GM12878 (cell line): ENCODE results near the gene SLC22A23. TPM values are rescaled to one million over a fixed set of nuclear protein-coding genes. Genes with fewer than 3 reads are reported as not detected.

ENCODE experiments used
- ATAC-seq: fragments of 200-7000 bp; cut with Tn5 transposase; 3 replicates; pipeline ENCODE4 v1.9.1; 2020; ENCODE audit warnings: mild to moderate bottlenecking, moderate library complexity
- BruUV-seq: library from RNA; stranded (reverse); fragments of 400-500 nt; replicated peaks from 2 replicates; lab custom pipeline; 2021; lab: Mats Ljungman, UMichigan
- CTCF ChIA-PET: fragments of 300-600 bp; sonication (Branson Sonifier 250); formaldehyde crosslinking; extraction: SDS; loops from one replicate; lab custom pipeline; 2021; ENCODE audit warnings: inconsistent platforms; lab: Yijun Ruan, JAX
- POLR2A ChIA-PET: fragments of 350-600 bp; formaldehyde crosslinking; extraction: SDS; loops from one replicate; lab custom pipeline; 2021; ENCODE audit warnings: inconsistent platforms; lab: Charles Lee
- RAD21 ChIA-PET: fragments of 300-600 bp; sonication (Branson Sonifier 250); formaldehyde crosslinking; loops from one replicate; lab custom pipeline; 2023; ENCODE audit warnings: antibody characterized with exemption; ENCODE audit not compliant: unreplicated experiment; lab: Charles Lee
- SMC1A ChIA-PET: fragments of 300-600 bp; sonication (Branson Sonifier 250); formaldehyde crosslinking; loops from one replicate; lab custom pipeline; 2023; ENCODE audit not compliant: unreplicated experiment, uncharacterized antibody; lab: Charles Lee
- DNase-seq: peaks from one replicate; pipeline ENCODE4 v3.0.0-alpha.2; 2011; ENCODE audit warnings: low read depth, low spot score
- FAIRE-seq: peaks from 3 replicates; lab custom pipeline; 2011; peaks lifted over from hg19 to GRCh38; lab: Jason Lieb, UNC
- H2AFZ ChIP-seq: 2 replicates; pipeline ENCODE4 v1.6.0; 2011; ENCODE audit warnings: low read depth, low read length, control low read depth; ENCODE audit not compliant: control insufficient read depth
- H3K27ac ChIP-seq: 2 replicates; pipeline ENCODE4 v1.5.1; 2011; ENCODE audit warnings: control low read depth; ENCODE audit not compliant: control insufficient read depth, insufficient read depth
- H3K27me3 ChIP-seq, 2 experiments: replicated peaks in 1 of 2; 2 replicates each; pipeline versions ENCODE4 v1.6.0 to v1.6.1; 2011; ENCODE audit warnings: low read length in 1 of 2; ENCODE audit not compliant: control insufficient read depth in 2 of 2, insufficient read depth in 2 of 2
- H3K36me3 ChIP-seq, 2 experiments: 2 replicates each; pipeline ENCODE4 v1.5.1; 2011; ENCODE audit warnings: low read length in 1 of 2; ENCODE audit not compliant: control insufficient read depth in 2 of 2, insufficient read depth in 2 of 2
- H3K4me1 ChIP-seq: 2 replicates; pipeline ENCODE4 v1.6.1; 2011; ENCODE audit warnings: mild to moderate bottlenecking, low read length, moderate library complexity, mixed read lengths; ENCODE audit not compliant: control insufficient read depth, insufficient read depth
- H3K4me2 ChIP-seq: 2 replicates; pipeline ENCODE4 v1.6.0; 2011; ENCODE audit warnings: control low read depth; ENCODE audit not compliant: control insufficient read depth, insufficient read depth
- H3K4me3 ChIP-seq: fragments of 200-600 bp; sonication (generic); 2 replicates; pipeline ENCODE4 v1.5.1; 2016
- H3K79me2 ChIP-seq: 2 replicates; pipeline ENCODE4 v1.6.0; 2011; ENCODE audit warnings: low read length; ENCODE audit not compliant: control insufficient read depth, insufficient read depth
- H3K9ac ChIP-seq: 2 replicates; pipeline ENCODE4 v1.8.0; 2011; ENCODE audit warnings: low read length, control low read depth, mixed read lengths; ENCODE audit not compliant: control insufficient read depth, insufficient read depth
- H3K9me3 ChIP-seq: replicated peaks from 3 replicates; pipeline ENCODE4 v1.5.1; 2011; ENCODE audit warnings: mild to moderate bottlenecking, low read length; ENCODE audit not compliant: control insufficient read depth, insufficient read depth
- H4K20me1 ChIP-seq: 2 replicates; pipeline ENCODE4 v1.6.0; 2011; ENCODE audit not compliant: control insufficient read depth, insufficient read depth
- BCL11A ChIP-seq: IDR thresholded peaks from 2 replicates; pipeline ENCODE4 v1.6.1; 2011; ENCODE audit warnings: low read depth, low read length
- BMI1 ChIP-seq: fragments of 450-650 bp; IDR thresholded peaks from 2 replicates; pipeline ENCODE4 v1.6.1; 2016; ENCODE audit warnings: mild to moderate bottlenecking, moderate library complexity, borderline replicate concordance
- EZH2 ChIP-seq: IDR thresholded peaks from 2 replicates; pipeline ENCODE4 v1.6.1; 2012; ENCODE audit warnings: low read depth, mild to moderate bottlenecking, control low read depth, inconsistent platforms, low read length, borderline replicate concordance; ENCODE audit not compliant: control insufficient read depth
- HDAC6 ChIP-seq: fragments of 200-600 bp; sonication (generic); IDR thresholded peaks from one replicate; pipeline ENCODE4 v1.8.0; 2017; ENCODE audit warnings: antibody characterized with exemption; ENCODE audit not compliant: unreplicated experiment
- KDM1A ChIP-seq: fragments of 200-600 bp; sonication (generic); IDR thresholded peaks from 2 replicates; pipeline ENCODE4 v1.6.1; 2016; ENCODE audit warnings: borderline replicate concordance
- MEF2A ChIP-seq: IDR thresholded peaks from 2 replicates; pipeline ENCODE4 v1.6.1; 2011; ENCODE audit warnings: low read depth, mild to moderate bottlenecking, low read length, moderate library complexity; ENCODE audit not compliant: insufficient read depth
- MTA3 ChIP-seq: IDR thresholded peaks from 2 replicates; pipeline ENCODE4 v1.6.1; 2012; ENCODE audit warnings: low read length, inconsistent platforms, borderline replicate concordance
- NBN ChIP-seq: fragments of 450-650 bp; IDR thresholded peaks from 2 replicates; pipeline ENCODE4 v1.6.1; 2016
- PML ChIP-seq: IDR thresholded peaks from 2 replicates; pipeline ENCODE4 v1.6.1; 2012; ENCODE audit warnings: low read length, inconsistent platforms
- POLR2A ChIP-seq: IDR thresholded peaks from 2 replicates; pipeline ENCODE4 v1.6.1; 2011; ENCODE audit warnings: low read depth, mild to moderate bottlenecking, low read length
- POU2F2 ChIP-seq: IDR thresholded peaks from 3 replicates; pipeline ENCODE4 v1.6.1; 2011; ENCODE audit warnings: low read depth, mild to moderate bottlenecking, low read length, borderline replicate concordance
- PRDM15 ChIP-seq: fragments of 450-650 bp; formaldehyde crosslinking; IDR thresholded peaks from 2 replicates; pipeline ENCODE4 v1.4.0; 2020; ENCODE audit warnings: mild to moderate bottlenecking, moderate library complexity
- RELA ChIP-seq: fragments of 450-650 bp; IDR thresholded peaks from 2 replicates; pipeline ENCODE4 v1.8.0; 2014; ENCODE audit warnings: borderline replicate concordance; ENCODE audit not compliant: partially characterized antibody
- SREBF2 ChIP-seq: IDR thresholded peaks from 2 replicates; pipeline ENCODE4 v1.6.1; 2012; ENCODE audit warnings: mild to moderate bottlenecking, low read length
- STAT1 ChIP-seq: fragments of 450-650 bp; conservative IDR thresholded peaks from 2 replicates; pipeline ENCODE4 v1.6.1; 2014; ENCODE audit warnings: antibody characterized with exemption, mild to moderate bottlenecking
- SUZ12 ChIP-seq: fragments of 200-600 bp; sonication (generic); IDR thresholded peaks from one replicate; pipeline ENCODE4 v1.6.1; 2018; ENCODE audit warnings: antibody characterized with exemption, mild to moderate bottlenecking; ENCODE audit not compliant: unreplicated experiment
- TBL1XR1 ChIP-seq: IDR thresholded peaks from 2 replicates; pipeline ENCODE4 v1.6.1; 2012; ENCODE audit warnings: low read depth, low read length, improper control_type of control experiment
- TCF3 ChIP-seq: IDR thresholded peaks from 2 replicates; pipeline ENCODE4 v1.6.1; 2012; ENCODE audit warnings: low read depth, mild to moderate bottlenecking, low read length, borderline replicate concordance; ENCODE audit not compliant: insufficient read depth
- ZBTB33 ChIP-seq: fragments of 450-650 bp; IDR thresholded peaks from 2 replicates; pipeline ENCODE4 v1.6.1; 2017; ENCODE audit warnings: mild to moderate bottlenecking
- ZNF217 ChIP-seq: fragments of 450-650 bp; IDR thresholded peaks from 2 replicates; pipeline ENCODE4 v1.6.1; 2017; ENCODE audit warnings: antibody characterized with exemption, mild to moderate bottlenecking
- ZNF24 ChIP-seq: fragments of 450-650 bp; IDR thresholded peaks from 2 replicates; pipeline ENCODE4 v1.6.1; 2017; ENCODE audit warnings: antibody characterized with exemption, mild to moderate bottlenecking
- WGBS: methylation state at CpG from one replicate; pipeline ENCODE4 v1.1.6; 2016; ENCODE audit warnings: low lambda C conversion rate; ENCODE audit not compliant: insufficient replicate concordance, insufficient coverage; ENCODE audit errors: missing lambda C conversion rate; 5-methylcytosine and 5-hydroxymethylcytosine counted together
- in situ Hi-C: fragments of 300-500 bp; cut with MboI; formaldehyde crosslinking; loops from 9 replicates; pipeline ENCODE4 v1.14.3; 2018; ENCODE audit warnings: mixed read lengths
- intact Hi-C: fragments of 100-400 bp; cut with micrococcal nuclease; formaldehyde crosslinking; loops from one replicate; pipeline ENCODE4 v1.14.2; 2022; ENCODE audit not compliant: unreplicated experiment
- polyA plus RNA-seq, 11 experiments: library from polyadenylated mRNA; depleted of rRNA in 4 of 11; unstranded in 6 of 11; stranded (reverse) in 5 of 11; fragments of >200 nt; fragmentation: Nextera tagmentation in 4 of 11; fragmentation: Illumina TruSeq in 1 of 11; extraction: Ambion mirVana in 4 of 11; extraction: Trizol in 1 of 11; gene quantifications; 1 replicate in 1 of 11; 2 replicates in 10 of 11; pipeline versions ENCODE4 v1.2.1 to v1.2.3, GENCODE V29; 2011 to 2016; ENCODE audit warnings: inconsistent platforms in 2 of 11, missing spikeins in 2 of 11, low read depth in 1 of 11
- total RNA-seq, 4 experiments: library from RNA; depleted of rRNA in 3 of 4; stranded (reverse); fragments of >200 nt in 3 of 4; fragmentation: Illumina TruSeq in 1 of 4; extraction: Trizol in 1 of 4; gene quantifications; 2 replicates each; pipeline versions ENCODE4 v1.2.1 to v1.2.3, GENCODE V29; 2013 to 2021

Gene SLC22A23
- total and polyA plus RNA-seq, 10 of the 15 experiments (the other 5 are each of a cell fraction or from before 2014, with no cell fraction given), result 0.20 to 2.4 (median 0.74) TPM

GRCh38 chr6:3383525-3383924 is 73.3 kb downstream of the SLC22A23 start:
- CTCF ChIA-PET, result interaction anchor here (0.8 to 3.8 kb wide), 10 partner anchors 9 to 70 kb away, joined by 3 to 16 read pairs (median 6); no protein-coding TSS in a partner anchor
- Histone ChIP-seq H3K36me3 (no peaks in the 10 kb centered on the region), H3K27me3 (no peaks in the 10 kb centered on the region), H3K4me2 (no peak overlapping the region; the same call in 1 of the 2 replicates), H3K4me1 (peaks cover 58% of the 10 kb centered on the region), H2AFZ (peak overlapping the region; percentile 18; the same call in 1 of the 2 replicates), H3K9ac (no peak overlapping the region), H3K4me3 (no peak overlapping the region), H4K20me1 (no peaks in the 10 kb centered on the region), H3K27ac (peak overlapping the region; percentile 50), H3K9me3 (no peaks in the 10 kb centered on the region; the same call in 2 of the 3 replicates), H3K79me2 (no peaks in the 10 kb centered on the region)
- BruUV-seq, result no TSS peak
- DNase-seq (peak; percentile 75), ATAC-seq (peak; percentile 69), FAIRE-seq (no peak)
- intact Hi-C loops (loop anchor here (2.0 to 5.0 kb wide), 2 partner anchors 27 to 51 kb away; no protein-coding TSS in a partner anchor), in situ Hi-C loops (no loop called here)
- SMC1A ChIA-PET, result interaction anchor here (0.8 to 6.5 kb wide), 13 partner anchors 15 to 174 kb away, joined by 3 to 103 read pairs (median 4); no protein-coding TSS in a partner anchor
- POLR2A ChIA-PET, result interaction anchor here (0.7 to 3.0 kb wide), 5 partner anchors 9 to 46 kb away, joined by 3 to 17 read pairs (median 6); no protein-coding TSS in a partner anchor
- 11% methylated on average over 8 of the region's 8 CpGs for WGBS
- RAD21 ChIA-PET, result interaction anchor here (0.5 to 2.9 kb wide), 17 partner anchors 12 to 102 kb away, joined by 3 to 21 read pairs (median 3); partner anchors contain the start of gene SLC22A23
- TF ChIP-seq SUZ12 (no peak), HDAC6 (no peak), MTA3 (no peak; the same call in 1 of the 2 replicates), KDM1A (no peak), TBL1XR1 (no peak), ZBTB33 (no peak), MEF2A (0 out of 2 replicates have a peak, but pooled peaks have one; percentile 23), ZNF217 (peak; percentile 98), PML (no peak; the same call in 1 of the 2 replicates), ZNF24 (peak; percentile 76; the same call in 1 of the 2 replicates), POLR2A (no peak), TCF3 (0 out of 2 replicates have a peak, but pooled peaks have one; percentile 15), PRDM15 (no peak), EZH2 (no peak), STAT1 (no peak), NBN (peak; percentile 18; the same call in 1 of the 2 replicates), BMI1 (0 out of 2 replicates have a peak, but pooled peaks have one; percentile 29), SREBF2 (no peak), RELA (no peak), BCL11A (peak; percentile 85; the same call in 1 of the 2 replicates), POU2F2 (no peak)
